LNCAP (cell line): ENCODE results near the gene GFPT2.

Experiments used
- CTCF ChIP-seq: fragments of 450-650 bp; IDR thresholded peaks from 2 replicates; pipeline ENCODE4 v1.5.1; 2017; ENCODE audit warnings: mild to moderate bottlenecking

The GFPT2 gene

GRCh38 chr5:180375955-180376354, 22.8 kb upstream of the GFPT2 start:
- TF ChIP-seq CTCF, result no peak

GRCh38 chr5:180375291-180375690, 22.2 kb upstream of the GFPT2 start:
- no peak for TF ChIP-seq CTCF

- no peak for TF ChIP-seq CTCF
Observed at GRCh38 chr5:180373870-180374269, 20.7 kb upstream of the GFPT2 start.

GRCh38 chr5:180373454-180373853, 20.3 kb upstream of the GFPT2 start:
- TF ChIP-seq CTCF, result no peak

GRCh38 chr5:180371949-180372348, 18.8 kb upstream of the GFPT2 start:
- TF ChIP-seq CTCF, result no peak

- no peak for TF ChIP-seq CTCF
Observed at GRCh38 chr5:180370861-180371641, 17.9 kb upstream of the GFPT2 start.

GRCh38 chr5:180367991-180368390, 14.9 kb upstream of the GFPT2 start:
- TF ChIP-seq CTCF, result no peak

- TF ChIP-seq CTCF, result no peak
Observed at GRCh38 chr5:180367300-180367699, 14.2 kb upstream of the GFPT2 start.
